ENCODE measurements around the gene MIEF1.

Gene MIEF1

DNA sequence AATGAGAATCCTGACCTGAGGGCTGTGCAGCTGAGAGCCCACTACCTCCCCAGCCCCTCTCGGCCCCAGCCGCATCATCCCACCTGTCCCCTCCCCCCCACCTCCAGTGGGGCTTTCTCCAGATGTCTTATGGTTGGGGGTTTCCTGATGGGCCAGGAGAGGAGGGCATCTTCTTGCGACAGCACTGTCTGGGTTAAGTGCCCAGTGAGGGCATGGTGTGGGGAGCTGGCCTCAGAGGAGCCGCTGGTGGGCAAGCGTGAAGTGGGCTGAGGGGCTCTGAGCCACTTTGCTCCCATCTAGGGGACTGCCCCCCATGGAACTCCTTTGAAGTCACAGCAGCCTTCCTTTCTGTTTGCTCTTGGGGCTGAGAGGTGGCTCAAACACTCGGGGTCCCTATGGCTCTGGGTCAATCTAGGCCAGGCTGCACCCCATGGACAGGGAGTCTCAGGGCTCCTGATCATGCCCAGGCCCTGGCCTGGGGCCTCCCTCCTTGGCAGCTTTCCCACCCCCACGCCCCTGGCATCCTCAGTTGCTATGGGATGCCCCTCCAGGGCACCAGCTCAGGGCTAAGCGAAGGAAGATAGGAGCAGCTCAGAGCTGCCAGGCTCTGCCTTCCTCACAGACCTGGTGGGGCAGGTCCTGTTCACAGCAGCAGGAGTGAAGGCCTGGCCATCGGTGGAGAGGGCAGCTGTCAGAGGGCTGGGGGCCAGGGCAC lies 11.0 kb upstream of the MIEF1 start:
- DNase-seq (ENCODE audit: extremely low spot score), result no peak
- CTCF ChIA-PET, result interaction anchor here (1.0 to 3.5 kb wide), 2 partner anchors 24 to 38 kb away, joined by 3 to 21 read pairs; no protein-coding TSS in a partner anchor
- no peak for TF ChIP-seq SUZ12 (IDR thresholded peaks at IDR 0.05)
- TF ChIP-seq HDGF (IDR thresholded peaks at IDR 0.05; ENCODE audit: borderline replicate concordance), result no peak
- no peak for TF ChIP-seq ELF4 (IDR thresholded peaks at IDR 0.05)
- no peak for TF ChIP-seq CTBP1 (IDR thresholded peaks at IDR 0.05; ENCODE audit: borderline replicate concordance)
- no peak for TF ChIP-seq NFRKB (IDR thresholded peaks at IDR 0.05)
- TF ChIP-seq ARNT (IDR thresholded peaks at IDR 0.05), result no peak
- TF ChIP-seq ZNF384 (IDR thresholded peaks at IDR 0.05), result no peak
- TF ChIP-seq BHLHE40 (IDR thresholded peaks at IDR 0.05; ENCODE audit: borderline replicate concordance), result no peak
- TF ChIP-seq FOXM1 (IDR thresholded peaks at IDR 0.05; ENCODE audit: borderline replicate concordance), result no peak
- no peak for TF ChIP-seq FOXA1 (IDR thresholded peaks at IDR 0.05)
- TF ChIP-seq SP1 (IDR thresholded peaks at IDR 0.05), result no peak
- no peak for TF ChIP-seq TARDBP (IDR thresholded peaks at IDR 0.05)
- TF ChIP-seq L3MBTL2 (conservative IDR thresholded peaks at IDR 0.05), result no peak
- TF ChIP-seq, protein P1, sequence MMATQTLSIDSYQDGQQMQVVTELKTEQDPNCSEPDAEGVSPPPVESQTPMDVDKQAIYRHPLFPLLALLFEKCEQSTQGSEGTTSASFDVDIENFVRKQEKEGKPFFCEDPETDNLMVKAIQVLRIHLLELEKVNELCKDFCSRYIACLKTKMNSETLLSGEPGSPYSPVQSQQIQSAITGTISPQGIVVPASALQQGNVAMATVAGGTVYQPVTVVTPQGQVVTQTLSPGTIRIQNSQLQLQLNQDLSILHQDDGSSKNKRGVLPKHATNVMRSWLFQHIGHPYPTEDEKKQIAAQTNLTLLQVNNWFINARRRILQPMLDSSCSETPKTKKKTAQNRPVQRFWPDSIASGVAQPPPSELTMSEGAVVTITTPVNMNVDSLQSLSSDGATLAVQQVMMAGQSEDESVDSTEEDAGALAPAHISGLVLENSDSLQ (IDR thresholded peaks at IDR 0.05), result no peak
- no peak for TF ChIP-seq FOXK2 (IDR thresholded peaks at IDR 0.05)
- TF ChIP-seq LEF1 (IDR thresholded peaks at IDR 0.05; ENCODE audit: borderline replicate concordance), result no peak
- POLR2A ChIA-PET, result interaction anchor here (1.0 to 4.2 kb wide), 10 partner anchors 11 to 172 kb away, joined by 3 to 25 read pairs (median 7); partner anchors contain the start of genes ATF4, MIEF1 and RPS19BP1

DNA sequence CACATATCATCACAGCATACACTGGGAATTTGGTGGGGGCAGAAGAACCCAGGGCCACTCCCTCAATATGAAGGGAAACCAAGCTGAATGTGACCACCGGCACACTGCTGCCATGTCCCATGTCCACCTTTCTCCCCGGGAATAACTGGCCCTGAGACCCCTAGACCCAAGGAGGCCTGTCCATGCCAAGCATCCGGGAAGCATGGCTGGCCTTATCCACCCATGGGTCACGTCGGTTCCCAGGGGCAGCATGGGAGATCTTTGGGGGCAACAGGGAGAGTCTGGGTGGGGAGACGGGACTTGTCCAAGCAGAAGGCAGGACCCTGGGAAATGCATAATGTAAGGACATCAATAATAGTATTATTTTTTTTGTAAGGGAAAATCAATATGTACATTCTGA lies 10.4 kb upstream of the MIEF1 start:
- CTCF ChIA-PET, result interaction anchor here (3.5 kb wide), 1 partner anchor 37 kb away, joined by 21 read pairs; no protein-coding TSS in a partner anchor
- TF ChIP-seq ELF4 (IDR thresholded peaks at IDR 0.05) (no peak), L3MBTL2 (conservative IDR thresholded peaks at IDR 0.05) (no peak)
- POLR2A ChIA-PET, result interaction anchor here (1.0 to 4.2 kb wide), 5 partner anchors 10 to 173 kb away, joined by 3 to 25 read pairs (median 3); partner anchors contain the start of genes ATF4 and MIEF1
- no peak for DNase-seq (ENCODE audit: extremely low spot score)

DNA sequence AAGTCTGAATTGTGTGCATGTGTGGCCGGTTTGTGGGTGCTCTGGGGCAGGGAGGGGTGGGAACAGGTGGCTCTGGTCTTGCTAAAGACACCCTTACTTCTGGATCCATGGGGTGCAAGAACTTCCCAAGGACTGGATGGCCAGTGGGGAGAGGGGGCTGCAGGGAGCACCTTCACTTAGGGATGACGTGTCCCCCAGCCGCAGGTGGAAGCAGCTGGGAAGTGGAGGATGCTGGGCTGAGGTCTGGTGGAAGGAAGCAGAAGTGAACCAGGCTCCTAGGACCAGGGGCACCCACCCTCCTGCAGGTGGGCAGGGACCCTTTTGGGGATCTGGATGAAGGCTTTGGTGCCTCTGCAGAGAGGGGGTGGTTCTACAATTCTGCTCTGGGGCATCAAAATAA lies 9.9 kb upstream of the MIEF1 start:
- ChIA-PET CTCF (interaction anchor here (3.5 kb wide), 1 partner anchor 37 kb away, joined by 21 read pairs; no protein-coding TSS in a partner anchor), POLR2A (interaction anchor here (1.0 to 4.2 kb wide), 7 partner anchors 10 to 173 kb away, joined by 3 to 25 read pairs (median 3); partner anchors contain the start of genes ATF4, MIEF1 and RPS19BP1)
- no peak for DNase-seq (ENCODE audit: extremely low spot score)
- TF ChIP-seq FOXA1 (IDR thresholded peaks at IDR 0.05) (no peak), NFRKB (IDR thresholded peaks at IDR 0.05) (no peak), ELF4 (IDR thresholded peaks at IDR 0.05) (no peak), L3MBTL2 (conservative IDR thresholded peaks at IDR 0.05) (no peak), TARDBP (IDR thresholded peaks at IDR 0.05) (no peak), CTBP1 (IDR thresholded peaks at IDR 0.05; ENCODE audit: borderline replicate concordance) (no peak), FOXK2 (IDR thresholded peaks at IDR 0.05) (no peak), ARNT (IDR thresholded peaks at IDR 0.05) (no peak), HDGF (IDR thresholded peaks at IDR 0.05; ENCODE audit: borderline replicate concordance) (no peak)
- TF ChIP-seq, protein P1 (IDR thresholded peaks at IDR 0.05), result no peak

DNA sequence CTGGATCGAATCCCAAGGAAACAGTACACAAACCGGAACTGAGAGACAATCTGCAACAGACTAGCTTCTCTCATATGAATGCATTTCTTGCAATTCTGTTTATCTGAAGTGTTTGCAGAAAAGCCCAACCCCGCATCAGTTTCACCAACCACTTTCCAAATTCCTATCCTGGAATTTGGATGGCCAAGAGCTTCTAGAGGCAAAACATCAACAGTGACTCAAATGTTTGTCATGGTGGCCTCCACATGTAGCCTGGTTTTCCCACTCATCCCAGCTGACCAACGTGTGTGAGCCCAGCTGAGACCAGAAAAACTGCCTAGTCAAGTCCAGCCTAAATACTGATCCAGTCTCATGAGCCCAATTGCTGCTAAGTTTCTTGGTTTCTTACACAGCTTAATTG lies 8.3 kb upstream of the MIEF1 start:
- POLR2A ChIA-PET, result interaction anchor here (0.9 to 2.3 kb wide), 6 partner anchors 22 to 174 kb away, joined by 3 to 14 read pairs (median 8); partner anchors contain the start of genes ATF4 and RPL3

DNA sequence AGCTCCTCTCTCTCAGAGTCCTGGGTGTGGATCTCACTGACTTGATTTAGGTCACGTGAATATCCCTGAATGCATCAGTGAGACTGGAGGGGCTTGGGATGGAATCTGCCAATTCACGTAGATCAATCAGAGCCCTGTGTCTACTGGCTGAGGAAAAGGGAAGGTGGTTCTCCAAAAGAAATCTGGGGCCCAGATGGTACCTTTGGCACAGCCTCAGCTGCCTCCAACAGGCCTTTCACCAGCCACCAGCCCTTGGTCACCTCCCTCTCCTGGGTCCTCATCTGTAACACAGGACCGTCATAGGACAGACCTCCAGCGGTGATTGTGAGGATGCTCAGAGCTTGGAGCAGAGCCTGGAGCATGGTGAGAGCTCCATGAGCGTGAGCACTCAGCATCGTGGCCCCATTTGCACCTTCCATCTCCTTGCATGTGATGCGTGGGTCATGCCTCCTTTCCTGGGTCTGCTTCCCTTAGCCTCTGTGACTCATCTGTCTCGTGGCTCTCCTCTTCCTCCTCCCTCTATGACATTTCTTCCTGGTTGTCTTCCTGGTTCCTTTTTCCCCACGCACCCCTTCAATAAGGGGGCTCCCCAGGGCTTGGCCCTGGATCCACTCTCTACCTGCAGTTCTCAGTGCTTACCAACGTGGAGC lies 7.5 kb upstream of the MIEF1 start:
- no peak for DNase-seq (ENCODE audit: extremely low spot score)
- POLR2A ChIA-PET, result interaction anchor here (0.9 to 2.3 kb wide), 6 partner anchors 21 to 175 kb away, joined by 3 to 14 read pairs (median 8); partner anchors contain the start of genes ATF4 and RPL3
- CTCF ChIA-PET, result interaction anchor here (1.0 to 2.1 kb wide), 6 partner anchors 17 to 42 kb away, joined by 3 to 33 read pairs (median 4); no protein-coding TSS in a partner anchor
- TF ChIP-seq, protein P1 (IDR thresholded peaks at IDR 0.05), result no peak
- TF ChIP-seq NFRKB (IDR thresholded peaks at IDR 0.05) (no peak), SP1 (IDR thresholded peaks at IDR 0.05) (no peak), ZNF384 (IDR thresholded peaks at IDR 0.05) (no peak), ARNT (IDR thresholded peaks at IDR 0.05) (no peak), FOXM1 (IDR thresholded peaks at IDR 0.05; ENCODE audit: borderline replicate concordance) (no peak), TARDBP (IDR thresholded peaks at IDR 0.05) (no peak), SUZ12 (IDR thresholded peaks at IDR 0.05) (no peak), BHLHE40 (IDR thresholded peaks at IDR 0.05; ENCODE audit: borderline replicate concordance) (no peak)

More for the DNA sequence above, 8.3 kb upstream of the MIEF1 start:
- CTCF ChIA-PET, result interaction anchor here (0.6 to 2.1 kb wide), 11 partner anchors 8 to 61 kb away, joined by 3 to 33 read pairs (median 5); partner anchors contain the start of gene MIEF1
- no peak for DNase-seq (ENCODE audit: extremely low spot score)
- TF ChIP-seq ELF4 (IDR thresholded peaks at IDR 0.05) (no peak), FOXA1 (IDR thresholded peaks at IDR 0.05) (no peak), ARNT (IDR thresholded peaks at IDR 0.05) (no peak), SP1 (IDR thresholded peaks at IDR 0.05) (no peak), HDGF (IDR thresholded peaks at IDR 0.05; ENCODE audit: borderline replicate concordance) (no peak), FOXK2 (IDR thresholded peaks at IDR 0.05) (no peak), CTBP1 (IDR thresholded peaks at IDR 0.05; ENCODE audit: borderline replicate concordance) (no peak)
- TF ChIP-seq, protein P1 (IDR thresholded peaks at IDR 0.05), result no peak
